OCI-LY3 (cell line): ENCODE results near the gene PATL1.

Experiments used
- H2AFZ ChIP-seq: fragments of 200-600, 300-600 bp; shearing (Covaris generic); 2 replicates; pipeline ENCODE4 v1.6.0; 2014; ENCODE audit warnings: antibody characterized with exemption, low read depth, low read length
- H3K27ac ChIP-seq: fragments of 200-600, 300-600 bp; sonication (generic); 2 replicates; pipeline ENCODE4 v1.5.1; 2014; ENCODE audit warnings: mild to moderate bottlenecking, low read length, moderate library complexity, mixed read lengths
- H3K27me3 ChIP-seq: fragments of 200-600, 300-600 bp; sonication (generic); 2 replicates; pipeline ENCODE4 v1.6.1; 2014; ENCODE audit warnings: low read depth, low read length, mixed read lengths
- H3K36me3 ChIP-seq: fragments of 200-600, 300-600 bp; sonication (generic); replicated peaks from 2 replicates; pipeline ENCODE3; 2014; ENCODE audit warnings: low read depth, low read length, mixed read lengths
- H3K4me1 ChIP-seq: fragments of 300-600, 200-600 bp; sonication (generic); 2 replicates; pipeline ENCODE4 v1.6.1; 2014; ENCODE audit warnings: low read length, mixed read lengths
- H3K4me2 ChIP-seq: fragments of 200-600, 300-600 bp; sonication (generic); 2 replicates; pipeline ENCODE4 v1.6.1; 2014; ENCODE audit warnings: low read length, mixed read lengths
- H3K4me3 ChIP-seq: fragments of 300-600, 200-600 bp; sonication (generic); 2 replicates; pipeline ENCODE4 v1.5.1; 2014; ENCODE audit warnings: antibody characterized with exemption, mild to moderate bottlenecking, low read length, moderate library complexity
- H3K79me2 ChIP-seq: fragments of 300-600, 200-600 bp; shearing (Covaris generic); 2 replicates; pipeline ENCODE4 v1.6.1; 2014; ENCODE audit warnings: mild to moderate bottlenecking, low read length, mixed read lengths
- H3K9ac ChIP-seq: fragments of 300-600, 200-600 bp; shearing (Covaris generic); 2 replicates; pipeline ENCODE4 v1.6.0; 2014; ENCODE audit warnings: mild to moderate bottlenecking, low read length, moderate library complexity
- H3K9me3 ChIP-seq: fragments of 200-600, 300-600 bp; shearing (Covaris generic); 2 replicates; pipeline ENCODE4 v1.6.1; 2014; ENCODE audit warnings: low read length, mixed read lengths; ENCODE audit not compliant: insufficient read depth
- H4K20me1 ChIP-seq: fragments of 200-600, 300-600 bp; sonication (generic); 2 replicates; pipeline ENCODE4 v1.6.1; 2016; ENCODE audit warnings: low read length, mixed read lengths; ENCODE audit not compliant: insufficient read depth
- EZH2phosphoT487 ChIP-seq: fragments of 200-600 bp; shearing (Covaris generic); IDR thresholded peaks from 2 replicates; pipeline ENCODE4 v1.6.1; 2018; ENCODE audit warnings: antibody characterized with exemption, mixed run types, low read depth
- TF ChIP-seq, protein P1 (sequence below): fragments of 200-600, 300-600 bp; sonication (generic); IDR thresholded peaks from 2 replicates; pipeline ENCODE4 v1.5.1; 2014; ENCODE audit warnings: antibody characterized with exemption, low read length, low read depth

Gene PATL1

GRCh38 chr11:59644528-59644927, 24.3 kb downstream of the PATL1 start:
- no peaks in the 10 kb centered on the region for H3K9me3 ChIP-seq
- no peak overlapping the region for H3K4me3 ChIP-seq
- no peak overlapping the region for H2AFZ ChIP-seq
- no peaks in the 10 kb centered on the region for H3K4me1 ChIP-seq
- no peak overlapping the region for H3K9ac ChIP-seq
- no peaks in the 10 kb centered on the region for H3K79me2 ChIP-seq
- no peak for TF ChIP-seq EZH2phosphoT487
- TF ChIP-seq, protein P1, sequence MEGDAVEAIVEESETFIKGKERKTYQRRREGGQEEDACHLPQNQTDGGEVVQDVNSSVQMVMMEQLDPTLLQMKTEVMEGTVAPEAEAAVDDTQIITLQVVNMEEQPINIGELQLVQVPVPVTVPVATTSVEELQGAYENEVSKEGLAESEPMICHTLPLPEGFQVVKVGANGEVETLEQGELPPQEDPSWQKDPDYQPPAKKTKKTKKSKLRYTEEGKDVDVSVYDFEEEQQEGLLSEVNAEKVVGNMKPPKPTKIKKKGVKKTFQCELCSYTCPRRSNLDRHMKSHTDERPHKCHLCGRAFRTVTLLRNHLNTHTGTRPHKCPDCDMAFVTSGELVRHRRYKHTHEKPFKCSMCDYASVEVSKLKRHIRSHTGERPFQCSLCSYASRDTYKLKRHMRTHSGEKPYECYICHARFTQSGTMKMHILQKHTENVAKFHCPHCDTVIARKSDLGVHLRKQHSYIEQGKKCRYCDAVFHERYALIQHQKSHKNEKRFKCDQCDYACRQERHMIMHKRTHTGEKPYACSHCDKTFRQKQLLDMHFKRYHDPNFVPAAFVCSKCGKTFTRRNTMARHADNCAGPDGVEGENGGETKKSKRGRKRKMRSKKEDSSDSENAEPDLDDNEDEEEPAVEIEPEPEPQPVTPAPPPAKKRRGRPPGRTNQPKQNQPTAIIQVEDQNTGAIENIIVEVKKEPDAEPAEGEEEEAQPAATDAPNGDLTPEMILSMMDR = no peak
- no peak overlapping the region for H3K27ac ChIP-seq
- no peaks in the 10 kb centered on the region for H3K27me3 ChIP-seq
- H3K4me2 ChIP-seq = no peak overlapping the region
- H4K20me1 ChIP-seq = 0 out of 2 replicates have a peak, but pooled peaks cover 4% of the 10 kb centered on the region
- H3K36me3 ChIP-seq = peaks cover 78% of the 10 kb centered on the region

DNA sequence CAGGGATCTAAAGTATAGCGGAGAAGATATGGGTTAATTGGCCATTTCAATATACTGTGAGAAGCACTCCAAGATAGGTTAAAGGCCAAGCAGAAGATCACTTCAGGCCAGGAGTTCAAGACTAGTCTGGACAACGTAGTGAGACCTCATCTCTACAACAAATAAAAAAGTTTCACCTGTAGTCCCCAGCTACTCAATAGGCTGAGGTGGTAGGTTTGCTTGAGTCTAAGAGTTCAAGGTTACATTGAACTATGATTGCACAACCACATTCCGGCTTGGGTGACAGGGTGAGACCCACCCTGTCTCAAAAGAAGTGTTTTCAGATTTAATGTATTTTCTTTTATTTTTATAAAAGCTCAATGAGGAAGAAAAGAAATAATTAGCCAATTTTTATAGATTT, 25.4 kb downstream of the PATL1 start:
- 0 out of 2 replicates have a peak, but pooled peaks cover 4% of the 10 kb centered on the region for H4K20me1 ChIP-seq
- no peaks in the 10 kb centered on the region for H3K4me1 ChIP-seq
- no peaks in the 10 kb centered on the region for H3K79me2 ChIP-seq
- no peak overlapping the region for H3K4me2 ChIP-seq
- TF ChIP-seq, protein P1 = no peak
- TF ChIP-seq EZH2phosphoT487 = no peak
- H3K9me3 ChIP-seq = no peaks in the 10 kb centered on the region
- H3K36me3 ChIP-seq = peaks cover 78% of the 10 kb centered on the region
- H3K9ac ChIP-seq = no peak overlapping the region
- H3K27me3 ChIP-seq = no peaks in the 10 kb centered on the region
- no peak overlapping the region for H3K4me3 ChIP-seq
- no peak overlapping the region for H2AFZ ChIP-seq
- no peak overlapping the region for H3K27ac ChIP-seq

DNA sequence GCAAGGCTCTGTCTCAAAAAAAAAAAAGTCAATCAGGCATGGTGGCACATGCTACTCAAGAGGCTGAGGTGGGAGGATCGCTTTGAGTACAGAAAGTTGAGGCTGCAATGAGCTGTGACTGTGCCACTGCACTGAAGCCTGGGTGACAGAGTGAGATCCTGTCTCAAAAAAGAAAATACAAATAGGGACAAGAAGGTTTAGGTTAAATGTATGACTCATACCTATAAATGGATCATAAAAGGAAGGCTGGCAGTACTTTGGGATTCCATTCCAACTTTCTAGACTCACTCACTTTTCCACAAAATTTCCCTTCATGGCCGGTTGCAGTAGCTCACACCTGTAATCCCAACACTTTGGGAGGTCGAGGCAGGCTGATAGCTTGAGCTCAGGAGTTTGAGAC, 27.7 kb downstream of the PATL1 start:
- no peak overlapping the region for H3K9ac ChIP-seq
- no peak overlapping the region for H3K4me3 ChIP-seq
- no peak overlapping the region for H2AFZ ChIP-seq
- no peak overlapping the region for H3K4me2 ChIP-seq
- H3K27me3 ChIP-seq = no peaks in the 10 kb centered on the region
- peaks cover 74% of the 10 kb centered on the region for H3K36me3 ChIP-seq
- no peaks in the 10 kb centered on the region for H3K4me1 ChIP-seq
- no peak overlapping the region for H3K27ac ChIP-seq
- H3K9me3 ChIP-seq = no peaks in the 10 kb centered on the region
- 0 out of 2 replicates have a peak, but pooled peaks cover 4% of the 10 kb centered on the region for H4K20me1 ChIP-seq
- no peaks in the 10 kb centered on the region for H3K79me2 ChIP-seq
- no peak for TF ChIP-seq EZH2phosphoT487
- TF ChIP-seq, protein P1 = no peak

DNA sequence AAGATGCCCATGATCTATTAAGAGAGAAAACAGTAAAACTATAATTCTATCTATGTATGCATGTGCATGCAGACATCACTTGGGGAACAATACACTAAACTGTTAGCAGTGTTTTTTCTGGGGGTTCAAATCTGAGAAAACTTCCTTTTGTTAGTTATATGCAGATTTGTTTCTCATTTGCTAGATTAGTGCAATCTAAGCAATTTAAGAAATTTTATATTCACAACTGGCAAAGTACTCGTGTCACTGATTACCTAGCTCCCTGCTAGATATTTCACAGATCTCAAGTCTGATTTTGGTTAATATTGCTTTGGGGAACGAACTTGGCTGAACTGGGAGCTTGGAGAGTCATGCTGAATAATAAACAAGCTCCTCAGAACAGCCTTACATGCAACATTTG, 38.3 kb downstream of the PATL1 start:
- Histone ChIP-seq H3K27me3 (no peaks in the 10 kb centered on the region), H3K4me2 (no peak overlapping the region), H3K4me3 (no peak overlapping the region), H2AFZ (no peak overlapping the region), H3K27ac (no peak overlapping the region), H3K36me3 (peaks cover 21% of the 10 kb centered on the region), H3K79me2 (no peaks in the 10 kb centered on the region), H3K9me3 (no peaks in the 10 kb centered on the region), H4K20me1 (no peaks in the 10 kb centered on the region), H3K9ac (no peak overlapping the region), H3K4me1 (no peaks in the 10 kb centered on the region)
- TF ChIP-seq EZH2phosphoT487 = no peak
- TF ChIP-seq, protein P1 = no peak
